K562 (cell line): ENCODE data around the gene TMEM123. TPM values are rescaled to one million over a fixed set of nuclear protein-coding genes. Genes with fewer than 3 reads are reported as not detected.
A peak's percentile ranks its signal among the peaks of the same experiment; 100 is the strongest.

ENCODE experiments used
- ATAC-seq: fragments of 200-7000 bp; cut with Tn5 transposase; 3 replicates; pipeline ENCODE4 v1.9.1; 2020; ENCODE audit warnings: moderate library complexity
- BruUV-seq: library from RNA; stranded (reverse); fragments of 400-500 nt; replicated peaks from 2 replicates; lab custom pipeline; 2021; lab: Mats Ljungman, UMichigan
- CTCF ChIA-PET: fragments of 300-600 bp; formaldehyde crosslinking; extraction: SDS; loops from one replicate; lab custom pipeline; 2021; ENCODE audit warnings: low intra/inter-chr PET ratio; lab: Yijun Ruan, JAX
- POLR2A ChIA-PET: fragments of 300-600, 350-650 bp; sonication (Branson Sonifier 250); formaldehyde crosslinking; extraction: SDS; loops from one replicate; lab custom pipeline; 2021; ENCODE audit warnings: antibody characterized with exemption, inconsistent platforms; lab: Yijun Ruan, JAX
- DNase-seq, 4 experiments: peaks; one replicate each; pipeline versions ENCODE4 v3.0.0 to v3.0.0-alpha.2; 2011 to 2018; ENCODE audit warnings: low spot score in 3 of 4, mixed read lengths in 3 of 4; ENCODE audit errors: extremely low read depth in 1 of 4
- FAIRE-seq: peaks from 2 replicates; lab custom pipeline; 2011; peaks lifted over from hg19 to GRCh38; lab: Jason Lieb, UNC
- H2AFZ ChIP-seq: 2 replicates; pipeline ENCODE4 v1.6.0; 2011; ENCODE audit warnings: low read depth, low read length, control low read depth, inconsistent platforms
- H3K27ac ChIP-seq: fragments of 200-600 bp; 3 replicates; pipeline ENCODE4 v1.8.0; 2011; ENCODE audit warnings: low read depth, mild to moderate bottlenecking, control low read depth, inconsistent platforms, low read length, moderate library complexity, mixed read lengths; ENCODE audit errors: extremely low read depth
- H3K27me3 ChIP-seq, 2 experiments: fragments of 300-600 bp in 1 of 2; 2 replicates in 1 of 2; 3 replicates in 1 of 2; pipeline versions ENCODE4 v1.6.0 to v1.8.0; 2011; ENCODE audit warnings: inconsistent platforms in 2 of 2, low read length in 2 of 2, mild to moderate bottlenecking in 1 of 2, mixed read lengths in 1 of 2, moderate library complexity in 1 of 2; ENCODE audit not compliant: control insufficient read depth in 2 of 2, insufficient read depth in 2 of 2
- H3K36me3 ChIP-seq: fragments of 300-600 bp; 3 replicates; pipeline ENCODE4 v1.8.0; 2011; ENCODE audit warnings: mild to moderate bottlenecking, low read length, inconsistent platforms; ENCODE audit not compliant: control insufficient read depth, insufficient read depth
- H3K4me1 ChIP-seq, 2 experiments: fragments of 200-600 bp in 1 of 2; replicated peaks in 1 of 2; 2 replicates in 1 of 2; 3 replicates in 1 of 2; pipeline versions ENCODE4 v1.5.1 to v1.8.0; 2011; ENCODE audit warnings: inconsistent platforms in 2 of 2, low read length in 2 of 2, mild to moderate bottlenecking in 1 of 2, mixed read lengths in 1 of 2, moderate library complexity in 1 of 2; ENCODE audit not compliant: control insufficient read depth in 2 of 2, insufficient read depth in 2 of 2
- H3K4me2 ChIP-seq: 2 replicates; pipeline ENCODE4 v1.6.1; 2011; ENCODE audit warnings: low read length, control low read depth, inconsistent platforms, mixed read lengths; ENCODE audit not compliant: insufficient read depth
- H3K4me3 ChIP-seq: fragments of 200-600 bp; sonication (generic), shearing (Covaris generic); 2 replicates; pipeline ENCODE4 v1.5.1; 2016; ENCODE audit warnings: control low read depth, inconsistent platforms
- H3K79me2 ChIP-seq: fragments of 200-600 bp; 3 replicates; pipeline ENCODE4 v1.8.0; 2011; ENCODE audit warnings: low read length, inconsistent platforms; ENCODE audit not compliant: control insufficient read depth, insufficient read depth
- H3K9ac ChIP-seq, 2 experiments: 2 replicates each; pipeline versions ENCODE4 v1.6.0 to v1.6.1; 2011; ENCODE audit warnings: low read depth in 2 of 2, low read length in 2 of 2, control low read depth in 1 of 2, inconsistent platforms in 1 of 2, mild to moderate bottlenecking in 1 of 2, mixed read lengths in 1 of 2; ENCODE audit not compliant: insufficient read depth in 1 of 2
- H3K9me1 ChIP-seq: one replicate; pipeline ENCODE4 v1.6.0; 2011; ENCODE audit warnings: inconsistent platforms, mild to moderate bottlenecking, low read length, moderate library complexity; ENCODE audit not compliant: control insufficient read depth, insufficient read depth
- H3K9me3 ChIP-seq: replicated peaks from 2 replicates; pipeline ENCODE4 v1.5.1; 2011; ENCODE audit warnings: low read depth, low read length, inconsistent platforms; ENCODE audit not compliant: control insufficient read depth, insufficient read depth
- H4K20me1 ChIP-seq: replicated peaks from 2 replicates; pipeline ENCODE4 v1.6.1; 2011; ENCODE audit warnings: low read length, inconsistent platforms, mixed read lengths; ENCODE audit not compliant: control insufficient read depth, insufficient read depth
- CEBPB ChIP-seq: fragments of 450-650 bp; IDR thresholded peaks from 2 replicates; pipeline ENCODE4 v1.6.1; 2016; ENCODE audit warnings: missing genetic modification characterization, missing compliant biosample characterization
- EHMT2 ChIP-seq: fragments of 450-650 bp; IDR thresholded peaks from 2 replicates; pipeline ENCODE4 v1.6.1; 2018; ENCODE audit warnings: antibody characterized with exemption
- GABPA ChIP-seq: fragments of 200-800 bp; sonication (Bioruptor generic); conservative IDR thresholded peaks from 2 replicates; pipeline ENCODE4 v1.6.1; 2016; ENCODE audit warnings: low read depth, missing genetic modification characterization, missing compliant biosample characterization
- HDAC8 ChIP-seq: fragments of 450-650 bp; IDR thresholded peaks from 2 replicates; pipeline ENCODE4 v1.6.1; 2016; ENCODE audit warnings: mild to moderate bottlenecking, missing genetic modification characterization, moderate library complexity, missing compliant biosample characterization
- NFE2L1 ChIP-seq: fragments of 450-650 bp; IDR thresholded peaks from 2 replicates; pipeline ENCODE4 v1.6.1; 2016; ENCODE audit warnings: missing genetic modification characterization, low read depth, mild to moderate bottlenecking, missing compliant biosample characterization, moderate library complexity, borderline replicate concordance
- NR2C2 ChIP-seq, 2 experiments: fragments of 200-800 bp in 1 of 2; sonication (Bioruptor generic) in 1 of 2; sonication (generic) in 1 of 2; formaldehyde crosslinking in 1 of 2; IDR thresholded peaks; 2 replicates each; pipeline versions ENCODE4 v1.6.1 to v1.8.0; 2016 to 2022; ENCODE audit warnings: mild to moderate bottlenecking in 1 of 2, missing compliant biosample characterization in 1 of 2, missing genetic modification characterization in 1 of 2, missing genetic modification reagents in 1 of 2
- PKNOX1 ChIP-seq: fragments of 450-650 bp; IDR thresholded peaks from 2 replicates; pipeline ENCODE4 v1.6.1; 2016
- WGBS: fragments of 100-300 bp; shearing (Covaris generic); methylation state at CpG from one replicate; pipeline ENCODE4 v1.1.6; 2016; ENCODE audit warnings: low coverage, mixed read lengths; ENCODE audit not compliant: insufficient coverage; ENCODE audit errors: missing lambda C conversion rate; 5-methylcytosine and 5-hydroxymethylcytosine counted together
- in situ Hi-C: fragments of 300-500 bp; cut with MboI; formaldehyde crosslinking; loops from 4 replicates; pipeline ENCODE4 v1.15.0; 2018; ENCODE audit warnings: inconsistent platforms, mixed read lengths
- intact Hi-C: fragments of 100-400 bp; cut with micrococcal nuclease; formaldehyde crosslinking; loops from 2 replicates; pipeline ENCODE4 v1.14.2; 2022
- polyA plus RNA-seq, 8 experiments: library from polyadenylated mRNA; depleted of rRNA in 4 of 8; stranded (reverse) in 5 of 8; unstranded in 3 of 8; fragments of >200 nt; fragmentation: Nextera tagmentation in 2 of 8; fragmentation: Illumina TruSeq in 1 of 8; extraction: Ambion mirVana in 2 of 8; extraction: Trizol in 1 of 8; gene quantifications; 2 replicates each; pipeline versions ENCODE4 v1.2.1 to v1.2.3, GENCODE V29; 2011 to 2014; ENCODE audit warnings: inconsistent platforms in 1 of 8, missing spikeins in 1 of 8
- total RNA-seq, 7 experiments: library from RNA; depleted of rRNA in 6 of 7; stranded (reverse); fragments of >200 nt in 6 of 7; fragmentation: Illumina TruSeq in 2 of 7; extraction: Trizol in 2 of 7; gene quantifications; 2 replicates each; pipeline versions ENCODE4 v1.2.1 to v1.2.3, GENCODE V29; 2011 to 2021; ENCODE audit warnings: low replicate concordance in 1 of 7

Gene TMEM123
- total and polyA plus RNA-seq, 9 of the 15 experiments (the other 6 are each of a cell fraction or from before 2014, with no cell fraction given), result 19.8 to 344 (median 82.4) TPM

- Histone ChIP-seq H3K79me2 (peaks cover 61% of the 10 kb centered on the region), H3K4me2 (no peak overlapping the region; the same call in 1 of the 2 replicates), H3K4me1 (peaks cover 10 to 32% of the 10 kb centered on the region in 2 experiments; a peak in 4 of 5 replicates), H3K9me3 (no peaks in the 10 kb centered on the region), H3K27ac (no peak overlapping the region), H3K27me3 (no peaks in the 10 kb centered on the region), H3K9ac (no peak overlapping the region), H3K36me3 (peaks cover 39% of the 10 kb centered on the region), H4K20me1 (peaks cover 14% of the 10 kb centered on the region), H2AFZ (no peak overlapping the region), H3K9me1 (no peaks in the 10 kb centered on the region), H3K4me3 (no peak overlapping the region)
- in situ Hi-C loops, result no loop called here
- intact Hi-C loops, result loop anchor here (5.0 kb wide), 1 partner anchor 63 kb away; no protein-coding TSS in a partner anchor
- WGBS, result 73% methylated on average over 7 of the region's 7 CpGs
- ChIA-PET CTCF (no interaction called here), POLR2A (no interaction called here)
- ATAC-seq (no peak), DNase-seq (no peak), FAIRE-seq (no peak)
- no TSS peak for BruUV-seq
- TF ChIP-seq NFE2L1 (no peak), EHMT2 (peak; percentile 42; the same call in 1 of the 2 replicates)
Measured at GRCh38 chr11:102449651-102450570, 2.7 kb downstream of the TMEM123 start.

- no peak overlapping the region for H3K9ac ChIP-seq
- in situ Hi-C loops, result no loop called here
- H4K20me1 ChIP-seq, result peaks cover 14% of the 10 kb centered on the region
- H3K27me3 ChIP-seq, result no peaks in the 10 kb centered on the region
- no peaks in the 10 kb centered on the region for H3K9me3 ChIP-seq
- H3K79me2 ChIP-seq, result peaks cover 67% of the 10 kb centered on the region
- no peak overlapping the region for H3K4me3 ChIP-seq
- intact Hi-C loops, result no loop called here
- ChIA-PET POLR2A (no interaction called here), CTCF (no interaction called here)
- no peak overlapping the region for H2AFZ ChIP-seq
- no TSS peak for BruUV-seq
- no peaks in the 10 kb centered on the region for H3K9me1 ChIP-seq
- no peak for FAIRE-seq
- peak; percentile 26; the same call in 1 of the 2 replicates for TF ChIP-seq GABPA (tag)
- no peak for TF ChIP-seq HDAC8
- no peak for TF ChIP-seq NR2C2 (CRISPR knock-in tag; IDR thresholded peaks at IDR 0.05)
- TF ChIP-seq NR2C2 (tag; IDR thresholded peaks at IDR 0.05), result peak; percentile 23; the same call in 1 of the 2 replicates
- peak; percentile 27; the same call in 1 of the 2 replicates for TF ChIP-seq CEBPB (tag)
- peak; percentile 19; the same call in 1 of the 2 replicates for TF ChIP-seq PKNOX1
- TF ChIP-seq, all 486 proteins: peak for 4
- Histone ChIP-seq H3K36me3 (peaks cover 40% of the 10 kb centered on the region), H3K27ac (no peak overlapping the region), H3K4me1 (peaks cover 10 to 32% of the 10 kb centered on the region in 2 experiments; a peak in 4 of 5 replicates), H3K4me2 (no peak overlapping the region)
- ATAC-seq (no peak), DNase-seq (no peak)
- 51% methylated on average over 2 of the region's 2 CpGs for WGBS
Measured at GRCh38 chr11:102448869-102449224, 3.7 kb downstream of the TMEM123 start.
